Dorsolateral prefrontal cortex (tissue), 118 donors: ENCODE data around the gene RAB14. TPM values are rescaled to one million over a fixed set of nuclear protein-coding genes. Genes with fewer than 3 reads are reported as not detected.

Experiments used
- total RNA-seq, 120 experiments: library from RNA; stranded (reverse); gene quantifications; one replicate each; pipeline versions ENCODE4 v1.2.3 to v1.2.4, GENCODE V29; 2022

Gene RAB14
- total RNA-seq, 120 experiments from 2014 or later = 57.6 to 139 (median 99.3) TPM

Other genes starting within 250 kb of the RAB14 start
- gene C5, start 151.6 kb downstream of the RAB14 start, total RNA-seq = 10 to 100 TPM in 14 of 120 experiments, 1 to 10 TPM in 106; 2.4 to 14.5 (median 7.3) TPM
- gene CNTRL, start 126.9 kb downstream of the RAB14 start, total RNA-seq = 10 to 100 TPM; 12.3 to 35.3 (median 21.4) TPM
- 100 to 1,000 TPM in 119 of 120 experiments, 10 to 100 TPM in 1; 88.2 to 740 (median 233) TPM for gene GSN, start 66.3 kb upstream of the RAB14 start, total RNA-seq
- 100 to 1,000 TPM in 87 of 120 experiments, 10 to 100 TPM in 33; 58.0 to 261 (median 119) TPM for gene STOM, start 168.4 kb upstream of the RAB14 start, total RNA-seq